ENCODE measurements around the gene SEMA3F. TPM values are rescaled to one million over a fixed set of nuclear protein-coding genes. Genes with fewer than 3 reads are reported as not detected.
A peak's percentile ranks its signal among the peaks of the same experiment; 100 is the strongest.

The SEMA3F gene
- total and polyA plus RNA-seq, 10 of the 15 experiments (the other 5 are each of a cell fraction or from before 2014, with no cell fraction given), result 0.08 to 0.28 (median 0.12) TPM; not detected in 6

DNA sequence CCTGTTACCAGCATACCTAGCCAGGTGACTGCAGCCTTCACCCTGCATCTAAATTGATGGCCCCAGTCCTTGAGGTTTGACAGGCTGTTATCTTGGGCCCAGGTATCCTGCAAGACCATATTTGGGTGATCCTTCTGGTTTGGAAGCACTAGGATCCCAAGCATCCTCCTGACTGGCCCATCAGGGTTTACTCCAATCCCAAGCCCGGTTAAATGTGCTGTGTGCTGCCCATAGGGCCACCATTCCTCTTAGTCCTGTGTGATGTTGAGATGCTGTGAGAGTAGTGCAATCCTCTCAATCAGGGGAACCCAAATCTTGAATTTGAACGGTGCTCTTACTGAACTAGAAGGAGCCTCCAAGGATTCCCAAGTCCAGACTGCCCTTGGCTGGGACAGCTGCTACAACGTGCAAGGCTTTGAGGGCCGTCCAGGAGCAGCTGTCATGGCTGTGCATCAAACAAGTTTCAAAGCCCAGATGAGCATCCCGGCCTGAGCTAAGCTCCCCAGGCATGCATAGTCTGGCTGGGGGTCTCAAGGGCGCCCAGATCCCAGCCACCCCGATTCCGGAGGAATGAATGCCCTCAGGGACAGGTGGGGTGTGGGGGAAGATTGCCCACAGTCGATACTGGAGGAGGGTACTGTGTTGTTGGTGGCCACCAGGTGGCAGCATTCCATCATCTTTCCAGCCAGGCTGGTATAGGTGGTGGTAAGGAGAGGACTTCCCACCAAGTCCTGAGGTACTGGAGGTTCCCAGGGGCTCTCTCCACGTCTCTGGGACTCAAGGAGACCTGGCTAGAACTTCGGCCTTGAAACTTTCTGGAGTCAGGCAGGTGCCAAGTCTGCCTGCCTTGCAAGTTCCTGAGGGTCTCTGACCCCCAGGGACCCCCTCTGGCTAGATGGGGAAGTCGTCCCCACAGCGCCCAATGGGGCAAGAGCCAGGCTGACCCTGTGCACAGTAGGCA is 33.8 kb upstream of the SEMA3F start (continued):
- TF ChIP-seq MYC (IDR thresholded peaks at IDR 0.05; ENCODE audit: insufficient read depth, insufficient read length, insufficient replicate concordance, low read length, severe bottlenecking), result no peak
- no peak for TF ChIP-seq SUZ12 (IDR thresholded peaks at IDR 0.05; ENCODE audit: unreplicated experiment)
- TF ChIP-seq, protein P1, sequence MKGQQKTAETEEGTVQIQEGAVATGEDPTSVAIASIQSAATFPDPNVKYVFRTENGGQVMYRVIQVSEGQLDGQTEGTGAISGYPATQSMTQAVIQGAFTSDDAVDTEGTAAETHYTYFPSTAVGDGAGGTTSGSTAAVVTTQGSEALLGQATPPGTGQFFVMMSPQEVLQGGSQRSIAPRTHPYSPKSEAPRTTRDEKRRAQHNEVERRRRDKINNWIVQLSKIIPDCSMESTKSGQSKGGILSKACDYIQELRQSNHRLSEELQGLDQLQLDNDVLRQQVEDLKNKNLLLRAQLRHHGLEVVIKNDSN (IDR thresholded peaks at IDR 0.05; ENCODE audit: borderline replicate concordance, extremely low read length, insufficient read depth, low read depth, low read length), result no peak
- TF ChIP-seq NFYA (IDR thresholded peaks at IDR 0.05; ENCODE audit: borderline replicate concordance, low read depth, low read length), result no peak
- no peak for TF ChIP-seq TCF12 (IDR thresholded peaks at IDR 0.05; ENCODE audit: low read depth, low read length)
- no peak for TF ChIP-seq ELK1 (IDR thresholded peaks at IDR 0.05; ENCODE audit: low read depth, low read length)
- TF ChIP-seq MEF2A (IDR thresholded peaks at IDR 0.05; ENCODE audit: insufficient read depth, low read depth, low read length), result no peak
- TF ChIP-seq ATF2 (IDR thresholded peaks at IDR 0.05; ENCODE audit: low read length), result peak; percentile 16; the same call in 1 of the 2 replicates
- TF ChIP-seq, protein P2, sequence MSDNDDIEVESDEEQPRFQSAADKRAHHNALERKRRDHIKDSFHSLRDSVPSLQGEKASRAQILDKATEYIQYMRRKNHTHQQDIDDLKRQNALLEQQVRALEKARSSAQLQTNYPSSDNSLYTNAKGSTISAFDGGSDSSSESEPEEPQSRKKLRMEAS (IDR thresholded peaks at IDR 0.05; ENCODE audit: low read depth, low read length), result no peak
- no peak for TF ChIP-seq NFXL1 (IDR thresholded peaks at IDR 0.05; ENCODE audit: borderline replicate concordance)
- no peak for TF ChIP-seq RFX5 (IDR thresholded peaks at IDR 0.05; ENCODE audit: low read depth, low read length)
- no peak for TF ChIP-seq MLLT1 (IDR thresholded peaks at IDR 0.05)
- TF ChIP-seq ZNF592 (IDR thresholded peaks at IDR 0.05), result no peak
- TF ChIP-seq HDAC2 (IDR thresholded peaks at IDR 0.05), result no peak
- TF ChIP-seq HDGF (IDR thresholded peaks at IDR 0.05), result peak; percentile 63; the same call in 1 of the 2 replicates
- TF ChIP-seq HSF1 (IDR thresholded peaks at IDR 0.05; ENCODE audit: low read depth, low read length), result no peak
- no peak for TF ChIP-seq ZNF217 (IDR thresholded peaks at IDR 0.05)
